HepG2 (cell line): ENCODE data around the gene HYOU1. TPM values are rescaled to one million over a fixed set of nuclear protein-coding genes. Genes with fewer than 3 reads are reported as not detected.

ENCODE experiments used
- GATA4 ChIP-seq: sonication (generic); IDR thresholded peaks from 2 replicates; pipeline ENCODE4 v1.6.1; 2016; ENCODE audit warnings: antibody characterized with exemption, low read depth, borderline replicate concordance
- GFI1 ChIP-seq: sonication (generic); formaldehyde crosslinking; IDR thresholded peaks from 2 replicates; pipeline ENCODE4 v1.5.0; 2020; ENCODE audit warnings: missing genetic modification reagents, mild to moderate bottlenecking, borderline replicate concordance
- HNRNPK ChIP-seq: fragments of 200-400 bp; formaldehyde crosslinking; IDR thresholded peaks from 2 replicates; pipeline ENCODE4 v1.6.1; 2018; ENCODE audit warnings: low read length, low read depth, moderate library complexity, mild to moderate bottlenecking; ENCODE audit not compliant: poor library complexity, severe bottlenecking
- NFIC ChIP-seq: IDR thresholded peaks from 2 replicates; pipeline ENCODE4 v1.6.1; 2012; ENCODE audit warnings: mild to moderate bottlenecking, low read length, inconsistent platforms
- RORA ChIP-seq: sonication (generic); formaldehyde crosslinking; IDR thresholded peaks from 2 replicates; pipeline ENCODE4 v1.5.0; 2020; ENCODE audit warnings: mild to moderate bottlenecking, missing genetic modification reagents, moderate library complexity
- ZNF451 ChIP-seq: sonication (generic); formaldehyde crosslinking; IDR thresholded peaks from 2 replicates; pipeline ENCODE4 v1.5.0; 2020; ENCODE audit warnings: mild to moderate bottlenecking, missing genetic modification reagents
- ZNF572 ChIP-seq: sonication (generic); formaldehyde crosslinking; IDR thresholded peaks from 2 replicates; pipeline ENCODE4 v1.5.1; 2020; ENCODE audit warnings: mild to moderate bottlenecking, missing genetic modification reagents
- ZNF574 ChIP-seq: sonication (generic); formaldehyde crosslinking; IDR thresholded peaks from 2 replicates; pipeline ENCODE4 v1.4.0; 2020; ENCODE audit warnings: missing genetic modification reagents
- polyA plus RNA-seq, 8 experiments: library from polyadenylated mRNA; depleted of rRNA in 3 of 8; stranded (reverse) in 7 of 8; unstranded in 1 of 8; fragments of >200 nt; fragmentation: Illumina TruSeq in 4 of 8; extraction: Trizol in 4 of 8; gene quantifications; 2 replicates each; pipeline versions ENCODE4 v1.2.1 to v1.2.3, GENCODE V29; 2011 to 2016; ENCODE audit warnings: low read depth in 4 of 8, missing spikeins in 1 of 8, mixed read lengths in 1 of 8; ENCODE audit not compliant: insufficient read depth in 1 of 8
- total RNA-seq, 5 experiments: library from RNA; depleted of rRNA; stranded (reverse); fragments of >200 nt; fragmentation: Illumina TruSeq; extraction: Trizol; gene quantifications; 2 replicates each; pipeline ENCODE4 v1.2.3, GENCODE V29; 2016; ENCODE audit warnings: low read depth in 1 of 5
- TF ChIP-seq, protein P1 (sequence below): IDR thresholded peaks from 2 replicates; pipeline ENCODE4 v1.6.1; 2016; ENCODE audit warnings: missing compliant biosample characterization, missing genetic modification reagents, borderline replicate concordance
- TF ChIP-seq, protein P2 (sequence below): sonication (generic); formaldehyde crosslinking; IDR thresholded peaks from 2 replicates; pipeline ENCODE4 v1.5.0; 2020; ENCODE audit warnings: mild to moderate bottlenecking, missing genetic modification reagents, borderline replicate concordance
- TF ChIP-seq, protein P3 (sequence below): sonication (generic); formaldehyde crosslinking; IDR thresholded peaks from 2 replicates; pipeline ENCODE4 v1.4.0; 2020; ENCODE audit warnings: missing genetic modification reagents; ENCODE audit errors: not compliant biosample characterization
- TF ChIP-seq, protein P4 (sequence below): sonication (generic); formaldehyde crosslinking; IDR thresholded peaks from 2 replicates; pipeline ENCODE4 v1.5.0; 2020; ENCODE audit warnings: missing genetic modification reagents

The HYOU1 gene
- total and polyA plus RNA-seq, 2 of the 13 experiments (the other 11 are each of a cell fraction or from before 2014, with no cell fraction given), result 127 to 155 TPM

- TF ChIP-seq GATA4, result peak; percentile 89
- TF ChIP-seq, protein P1, sequence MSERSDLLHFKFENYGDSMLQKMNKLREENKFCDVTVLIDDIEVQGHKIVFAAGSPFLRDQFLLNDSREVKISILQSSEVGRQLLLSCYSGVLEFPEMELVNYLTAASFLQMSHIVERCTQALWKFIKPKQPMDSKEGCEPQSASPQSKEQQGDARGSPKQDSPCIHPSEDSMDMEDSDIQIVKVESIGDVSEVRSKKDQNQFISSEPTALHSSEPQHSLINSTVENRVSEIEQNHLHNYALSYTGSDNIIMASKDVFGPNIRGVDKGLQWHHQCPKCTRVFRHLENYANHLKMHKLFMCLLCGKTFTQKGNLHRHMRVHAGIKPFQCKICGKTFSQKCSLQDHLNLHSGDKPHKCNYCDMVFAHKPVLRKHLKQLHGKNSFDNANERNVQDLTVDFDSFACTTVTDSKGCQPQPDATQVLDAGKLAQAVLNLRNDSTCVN (CRISPR knock-in tag), result peak; percentile 49; the same call in 1 of the 2 replicates
- TF ChIP-seq ZNF451 (CRISPR knock-in tag), result 0 out of 2 replicates have a peak, but pooled peaks have one; percentile 40
- TF ChIP-seq RORA (CRISPR knock-in tag), result no peak
- no peak for TF ChIP-seq HNRNPK
- TF ChIP-seq, protein P2, sequence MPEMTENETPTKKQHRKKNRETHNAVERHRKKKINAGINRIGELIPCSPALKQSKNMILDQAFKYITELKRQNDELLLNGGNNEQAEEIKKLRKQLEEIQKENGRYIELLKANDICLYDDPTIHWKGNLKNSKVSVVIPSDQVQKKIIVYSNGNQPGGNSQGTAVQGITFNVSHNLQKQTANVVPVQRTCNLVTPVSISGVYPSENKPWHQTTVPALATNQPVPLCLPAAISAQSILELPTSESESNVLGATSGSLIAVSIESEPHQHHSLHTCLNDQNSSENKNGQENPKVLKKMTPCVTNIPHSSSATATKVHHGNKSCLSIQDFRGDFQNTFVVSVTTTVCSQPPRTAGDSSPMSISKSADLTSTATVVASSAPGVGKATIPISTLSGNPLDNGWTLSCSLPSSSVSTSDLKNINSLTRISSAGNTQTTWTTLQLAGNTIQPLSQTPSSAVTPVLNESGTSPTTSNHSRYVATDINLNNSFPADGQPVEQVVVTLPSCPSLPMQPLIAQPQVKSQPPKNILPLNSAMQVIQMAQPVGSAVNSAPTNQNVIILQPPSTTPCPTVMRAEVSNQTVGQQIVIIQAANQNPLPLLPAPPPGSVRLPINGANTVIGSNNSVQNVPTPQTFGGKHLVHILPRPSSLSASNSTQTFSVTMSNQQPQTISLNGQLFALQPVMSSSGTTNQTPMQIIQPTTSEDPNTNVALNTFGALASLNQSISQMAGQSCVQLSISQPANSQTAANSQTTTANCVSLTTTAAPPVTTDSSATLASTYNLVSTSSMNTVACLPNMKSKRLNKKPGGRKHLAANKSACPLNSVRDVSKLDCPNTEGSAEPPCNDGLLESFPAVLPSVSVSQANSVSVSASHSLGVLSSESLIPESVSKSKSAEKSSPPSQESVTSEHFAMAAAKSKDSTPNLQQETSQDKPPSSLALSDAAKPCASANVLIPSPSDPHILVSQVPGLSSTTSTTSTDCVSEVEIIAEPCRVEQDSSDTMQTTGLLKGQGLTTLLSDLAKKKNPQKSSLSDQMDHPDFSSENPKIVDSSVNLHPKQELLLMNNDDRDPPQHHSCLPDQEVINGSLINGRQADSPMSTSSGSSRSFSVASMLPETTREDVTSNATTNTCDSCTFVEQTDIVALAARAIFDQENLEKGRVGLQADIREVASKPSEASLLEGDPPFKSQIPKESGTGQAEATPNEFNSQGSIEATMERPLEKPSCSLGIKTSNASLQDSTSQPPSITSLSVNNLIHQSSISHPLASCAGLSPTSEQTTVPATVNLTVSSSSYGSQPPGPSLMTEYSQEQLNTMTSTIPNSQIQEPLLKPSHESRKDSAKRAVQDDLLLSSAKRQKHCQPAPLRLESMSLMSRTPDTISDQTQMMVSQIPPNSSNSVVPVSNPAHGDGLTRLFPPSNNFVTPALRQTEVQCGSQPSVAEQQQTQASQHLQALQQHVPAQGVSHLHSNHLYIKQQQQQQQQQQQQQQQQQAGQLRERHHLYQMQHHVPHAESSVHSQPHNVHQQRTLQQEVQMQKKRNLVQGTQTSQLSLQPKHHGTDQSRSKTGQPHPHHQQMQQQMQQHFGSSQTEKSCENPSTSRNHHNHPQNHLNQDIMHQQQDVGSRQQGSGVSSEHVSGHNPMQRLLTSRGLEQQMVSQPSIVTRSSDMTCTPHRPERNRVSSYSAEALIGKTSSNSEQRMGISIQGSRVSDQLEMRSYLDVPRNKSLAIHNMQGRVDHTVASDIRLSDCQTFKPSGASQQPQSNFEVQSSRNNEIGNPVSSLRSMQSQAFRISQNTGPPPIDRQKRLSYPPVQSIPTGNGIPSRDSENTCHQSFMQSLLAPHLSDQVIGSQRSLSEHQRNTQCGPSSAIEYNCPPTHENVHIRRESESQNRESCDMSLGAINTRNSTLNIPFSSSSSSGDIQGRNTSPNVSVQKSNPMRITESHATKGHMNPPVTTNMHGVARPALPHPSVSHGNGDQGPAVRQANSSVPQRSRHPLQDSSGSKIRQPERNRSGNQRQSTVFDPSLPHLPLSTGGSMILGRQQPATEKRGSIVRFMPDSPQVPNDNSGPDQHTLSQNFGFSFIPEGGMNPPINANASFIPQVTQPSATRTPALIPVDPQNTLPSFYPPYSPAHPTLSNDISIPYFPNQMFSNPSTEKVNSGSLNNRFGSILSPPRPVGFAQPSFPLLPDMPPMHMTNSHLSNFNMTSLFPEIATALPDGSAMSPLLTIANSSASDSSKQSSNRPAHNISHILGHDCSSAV (CRISPR knock-in tag), result peak; percentile 79
- TF ChIP-seq, protein P3, sequence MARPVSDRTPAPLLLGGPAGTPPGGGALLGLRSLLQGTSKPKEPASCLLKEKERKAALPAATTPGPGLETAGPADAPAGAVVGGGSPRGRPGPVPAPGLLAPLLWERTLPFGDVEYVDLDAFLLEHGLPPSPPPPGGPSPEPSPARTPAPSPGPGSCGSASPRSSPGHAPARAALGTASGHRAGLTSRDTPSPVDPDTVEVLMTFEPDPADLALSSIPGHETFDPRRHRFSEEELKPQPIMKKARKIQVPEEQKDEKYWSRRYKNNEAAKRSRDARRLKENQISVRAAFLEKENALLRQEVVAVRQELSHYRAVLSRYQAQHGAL (CRISPR knock-in tag), result peak; percentile 64
- no peak for TF ChIP-seq GFI1
- TF ChIP-seq NFIC, result no peak
- TF ChIP-seq ZNF572 (CRISPR knock-in tag), result peak; percentile 88; the same call in 1 of the 2 replicates
- TF ChIP-seq, protein P4, sequence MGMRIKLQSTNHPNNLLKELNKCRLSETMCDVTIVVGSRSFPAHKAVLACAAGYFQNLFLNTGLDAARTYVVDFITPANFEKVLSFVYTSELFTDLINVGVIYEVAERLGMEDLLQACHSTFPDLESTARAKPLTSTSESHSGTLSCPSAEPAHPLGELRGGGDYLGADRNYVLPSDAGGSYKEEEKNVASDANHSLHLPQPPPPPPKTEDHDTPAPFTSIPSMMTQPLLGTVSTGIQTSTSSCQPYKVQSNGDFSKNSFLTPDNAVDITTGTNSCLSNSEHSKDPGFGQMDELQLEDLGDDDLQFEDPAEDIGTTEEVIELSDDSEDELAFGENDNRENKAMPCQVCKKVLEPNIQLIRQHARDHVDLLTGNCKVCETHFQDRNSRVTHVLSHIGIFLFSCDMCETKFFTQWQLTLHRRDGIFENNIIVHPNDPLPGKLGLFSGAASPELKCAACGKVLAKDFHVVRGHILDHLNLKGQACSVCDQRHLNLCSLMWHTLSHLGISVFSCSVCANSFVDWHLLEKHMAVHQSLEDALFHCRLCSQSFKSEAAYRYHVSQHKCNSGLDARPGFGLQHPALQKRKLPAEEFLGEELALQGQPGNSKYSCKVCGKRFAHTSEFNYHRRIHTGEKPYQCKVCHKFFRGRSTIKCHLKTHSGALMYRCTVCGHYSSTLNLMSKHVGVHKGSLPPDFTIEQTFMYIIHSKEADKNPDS (CRISPR knock-in tag), result peak; percentile 77; the same call in 1 of the 2 replicates
- peak; percentile 68 for TF ChIP-seq ZNF574 (CRISPR knock-in tag)
Measured at GRCh38 chr11:119095066-119095880, 38.3 kb upstream of the HYOU1 start (continued).
